Smooth muscle cell (in vitro differentiated cells): Measurements from ENCODE around the gene NRP1. TPM values are rescaled to one million over a fixed set of nuclear protein-coding genes. Genes with fewer than 3 reads are reported as not detected.

ENCODE experiments used
- DNase-seq: peaks from one replicate; lab custom pipeline; 2025; ENCODE audit not compliant: unreplicated experiment; lab: John Stamatoyannopoulos, UW
- H2AFZ ChIP-seq: fragments of 200-600 bp; sonication (generic); 2 replicates; pipeline ENCODE4 v1.6.0; 2016; ENCODE audit warnings: antibody characterized with exemption, low read depth, mild to moderate bottlenecking
- H3F3A ChIP-seq: fragments of 200-600 bp; sonication (generic); 2 replicates; pipeline ENCODE4 v1.6.0; 2017; ENCODE audit warnings: antibody characterized with exemption, low read depth
- H3K27ac ChIP-seq: fragments of 200-600 bp; sonication (generic); 2 replicates; pipeline ENCODE4 v1.5.1; 2016; ENCODE audit warnings: low read depth, mild to moderate bottlenecking
- H3K27me3 ChIP-seq: fragments of 200-600 bp; sonication (generic); 2 replicates; pipeline ENCODE4 v1.6.1; 2016; ENCODE audit warnings: low read depth, mild to moderate bottlenecking
- H3K36me3 ChIP-seq: fragments of 200-600 bp; sonication (generic); 2 replicates; pipeline ENCODE4 v1.5.1; 2016; ENCODE audit warnings: low read depth
- H3K4me1 ChIP-seq: fragments of 200-600 bp; sonication (generic); 2 replicates; pipeline ENCODE4 v1.5.1; 2016; ENCODE audit warnings: low read depth
- H3K4me2 ChIP-seq: fragments of 200-600 bp; sonication (generic); 2 replicates; pipeline ENCODE4 v1.6.0; 2016; ENCODE audit warnings: mild to moderate bottlenecking
- H3K4me3 ChIP-seq: fragments of 200-600 bp; sonication (generic); 2 replicates; pipeline ENCODE4 v1.5.1; 2016; ENCODE audit warnings: mild to moderate bottlenecking
- H3K79me2 ChIP-seq: fragments of 200-600 bp; sonication (generic); 2 replicates; pipeline ENCODE4 v1.6.0; 2016; ENCODE audit warnings: low read depth, mild to moderate bottlenecking
- H3K9ac ChIP-seq: fragments of 200-600 bp; sonication (generic); 2 replicates; pipeline ENCODE4 v1.6.0; 2016; ENCODE audit warnings: low read depth
- H3K9me3 ChIP-seq: fragments of 200-600 bp; sonication (generic); replicated peaks from 2 replicates; pipeline ENCODE4 v1.5.1; 2016; ENCODE audit warnings: low read depth
- H4K20me1 ChIP-seq: fragments of 200-600 bp; sonication (generic); 2 replicates; pipeline ENCODE4 v1.6.0; 2016; ENCODE audit warnings: low read depth
- WGBS: methylation state at CpG from one replicate; pipeline ENCODE4 v1.1.7; 2016; ENCODE audit warnings: low lambda C conversion rate; 5-methylcytosine and 5-hydroxymethylcytosine counted together
- polyA plus RNA-seq: library from polyadenylated mRNA; unstranded; fragments of >200 nt; fragmentation: Nextera tagmentation; extraction: Ambion mirVana; gene quantifications from 2 replicates; pipeline ENCODE4 v1.2.1, GENCODE V29; 2016
- total RNA-seq: library from RNA; depleted of rRNA; stranded (reverse); fragments of >200 nt; gene quantifications from 2 replicates; pipeline ENCODE4 v1.2.3, GENCODE V29; 2014
- TF ChIP-seq, protein P1 (sequence below): fragments of 200-600 bp; sonication (generic); IDR thresholded peaks from 2 replicates; pipeline ENCODE4 v1.5.1; 2017; ENCODE audit warnings: borderline replicate concordance, mild to moderate bottlenecking, antibody characterized with exemption; ENCODE audit not compliant: insufficient read depth, poor library complexity, severe bottlenecking

Gene NRP1
- total and polyA plus RNA-seq, 2 experiments from 2014 or later, result 74.8 to 80.4 TPM

DNA sequence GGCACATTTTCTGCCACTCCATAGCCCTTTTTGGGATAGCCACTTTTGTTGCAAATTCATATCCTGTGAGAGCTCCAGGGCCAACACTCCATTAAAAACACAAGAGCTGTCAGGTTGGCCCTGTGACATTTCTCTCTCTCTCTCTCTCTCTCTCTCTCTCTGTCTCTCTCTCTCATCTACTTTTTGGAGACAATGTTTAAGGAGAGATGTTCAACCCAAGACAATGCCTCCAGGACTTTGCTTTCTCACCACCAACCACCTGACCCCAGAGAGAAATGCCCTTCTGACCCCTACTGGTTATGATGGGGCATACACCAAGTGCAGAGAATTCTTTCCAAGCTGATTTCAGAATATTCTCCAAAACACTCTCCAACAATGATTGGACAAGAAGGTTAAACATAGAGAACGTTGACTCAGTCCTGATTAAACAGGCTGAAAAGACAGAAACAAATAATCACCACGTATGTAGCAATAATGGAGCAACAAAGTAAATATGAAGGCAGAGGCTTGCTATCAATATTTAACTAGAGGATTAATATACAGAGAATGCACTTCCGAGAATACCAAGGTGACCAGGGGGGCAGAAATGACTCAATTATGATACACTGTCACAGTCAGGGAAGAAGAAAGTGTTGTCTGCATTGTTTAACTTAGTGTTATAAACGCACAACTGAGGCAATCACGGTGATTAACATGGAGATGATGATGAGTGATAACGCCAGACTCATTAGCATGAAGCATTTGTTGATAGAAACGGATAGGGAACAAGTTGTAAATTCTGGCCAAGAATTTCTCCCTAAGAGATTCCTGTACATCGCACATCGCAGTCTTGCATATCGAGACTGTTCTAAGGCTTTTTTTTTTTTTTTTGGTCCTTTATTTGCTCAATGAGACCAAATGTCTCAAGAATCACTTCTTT, 178.5 kb downstream of the NRP1 start:
- no peaks in the 10 kb centered on the region for H3K4me1 ChIP-seq
- H2AFZ ChIP-seq, result no peak overlapping the region
- TF ChIP-seq, protein P1, sequence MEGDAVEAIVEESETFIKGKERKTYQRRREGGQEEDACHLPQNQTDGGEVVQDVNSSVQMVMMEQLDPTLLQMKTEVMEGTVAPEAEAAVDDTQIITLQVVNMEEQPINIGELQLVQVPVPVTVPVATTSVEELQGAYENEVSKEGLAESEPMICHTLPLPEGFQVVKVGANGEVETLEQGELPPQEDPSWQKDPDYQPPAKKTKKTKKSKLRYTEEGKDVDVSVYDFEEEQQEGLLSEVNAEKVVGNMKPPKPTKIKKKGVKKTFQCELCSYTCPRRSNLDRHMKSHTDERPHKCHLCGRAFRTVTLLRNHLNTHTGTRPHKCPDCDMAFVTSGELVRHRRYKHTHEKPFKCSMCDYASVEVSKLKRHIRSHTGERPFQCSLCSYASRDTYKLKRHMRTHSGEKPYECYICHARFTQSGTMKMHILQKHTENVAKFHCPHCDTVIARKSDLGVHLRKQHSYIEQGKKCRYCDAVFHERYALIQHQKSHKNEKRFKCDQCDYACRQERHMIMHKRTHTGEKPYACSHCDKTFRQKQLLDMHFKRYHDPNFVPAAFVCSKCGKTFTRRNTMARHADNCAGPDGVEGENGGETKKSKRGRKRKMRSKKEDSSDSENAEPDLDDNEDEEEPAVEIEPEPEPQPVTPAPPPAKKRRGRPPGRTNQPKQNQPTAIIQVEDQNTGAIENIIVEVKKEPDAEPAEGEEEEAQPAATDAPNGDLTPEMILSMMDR, result peak; percentile 55
- no peaks in the 10 kb centered on the region for H3K36me3 ChIP-seq
- no peaks in the 10 kb centered on the region for H4K20me1 ChIP-seq
- H3K4me3 ChIP-seq, result no peak overlapping the region
- no peaks in the 10 kb centered on the region for H3K79me2 ChIP-seq
- H3K9me3 ChIP-seq, result no peaks in the 10 kb centered on the region
- WGBS, result 64% methylated on average over 10 of the region's 10 CpGs
- H3K9ac ChIP-seq, result no peak overlapping the region
- H3K27ac ChIP-seq, result no peak overlapping the region
- no peaks in the 10 kb centered on the region for H3F3A ChIP-seq
- H3K27me3 ChIP-seq, result no peaks in the 10 kb centered on the region
- no peak for DNase-seq
- no peak overlapping the region for H3K4me2 ChIP-seq

DNA sequence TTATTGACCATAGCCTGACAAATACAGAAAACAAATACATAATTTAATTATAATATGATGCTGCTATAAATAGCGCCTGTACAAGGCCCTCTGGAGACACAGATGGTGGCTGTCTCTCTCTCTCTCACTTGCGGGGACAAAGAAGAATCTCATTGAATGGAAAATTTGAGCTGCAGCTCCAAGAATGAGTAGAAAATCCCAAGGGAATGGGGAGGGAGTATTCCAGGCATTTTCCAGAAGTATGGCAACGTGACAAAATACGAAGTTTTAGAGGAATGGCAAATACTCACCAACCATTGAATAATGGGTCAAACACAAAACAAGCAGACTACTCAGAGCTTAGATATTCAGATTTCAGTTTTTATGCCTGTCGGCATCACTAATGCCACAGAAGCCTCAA, 179.9 kb downstream of the NRP1 start:
- Histone ChIP-seq H3K27ac (no peak overlapping the region), H3K4me2 (no peak overlapping the region)
- TF ChIP-seq, protein P1, result no peak

DNA sequence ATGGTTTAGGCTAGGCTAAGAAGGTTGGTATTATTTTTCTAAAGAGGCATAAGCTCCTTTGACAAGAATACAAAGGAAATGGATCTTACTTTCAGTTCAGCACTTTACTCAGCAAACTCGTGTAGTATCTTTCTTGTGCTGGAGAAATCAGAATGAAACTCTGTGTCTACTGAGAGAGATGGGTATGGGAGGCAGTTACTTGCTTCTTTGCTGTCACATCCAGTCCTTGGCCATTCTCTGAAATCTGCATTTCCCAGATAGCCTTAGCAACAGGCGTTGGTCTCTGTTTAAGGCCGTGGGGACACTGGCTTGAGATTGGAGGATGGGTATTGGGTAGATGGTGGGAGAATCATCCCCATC, 180.5 kb downstream of the NRP1 start:
- Histone ChIP-seq H3K27ac (no peak overlapping the region), H3K27me3 (no peaks in the 10 kb centered on the region), H3K9ac (no peak overlapping the region), H3F3A (no peaks in the 10 kb centered on the region), H3K9me3 (no peaks in the 10 kb centered on the region), H3K4me2 (no peak overlapping the region), H4K20me1 (no peaks in the 10 kb centered on the region), H3K79me2 (no peaks in the 10 kb centered on the region), H3K36me3 (no peaks in the 10 kb centered on the region), H3K4me3 (no peak overlapping the region), H2AFZ (no peak overlapping the region), H3K4me1 (no peaks in the 10 kb centered on the region)
- WGBS, result 91% methylated on average over 3 of the region's 3 CpGs
- TF ChIP-seq, protein P1, result no peak
- DNase-seq, result no peak

More for the DNA sequence above, 179.9 kb downstream of the NRP1 start:
- H3K79me2 ChIP-seq, result no peaks in the 10 kb centered on the region
- no peaks in the 10 kb centered on the region for H3F3A ChIP-seq
- H3K4me3 ChIP-seq, result no peak overlapping the region
- no peak overlapping the region for H3K9ac ChIP-seq
- no peaks in the 10 kb centered on the region for H3K27me3 ChIP-seq
- 72% methylated on average over 5 of the region's 5 CpGs for WGBS
- H3K9me3 ChIP-seq, result no peaks in the 10 kb centered on the region
- no peak overlapping the region for H2AFZ ChIP-seq
- no peaks in the 10 kb centered on the region for H4K20me1 ChIP-seq
- DNase-seq, result no peak
- H3K36me3 ChIP-seq, result no peaks in the 10 kb centered on the region
- H3K4me1 ChIP-seq, result no peaks in the 10 kb centered on the region
